HepG2 (cell line): Measurements from ENCODE around the gene KCNB1. TPM values are rescaled to one million over a fixed set of nuclear protein-coding genes. Genes with fewer than 3 reads are reported as not detected.

Source experiments
- AGO2 ChIP-seq: fragments of 200-400 bp; formaldehyde crosslinking; optimal IDR thresholded peaks from 2 replicates; pipeline ENCODE3; 2017; ENCODE audit warnings: mild to moderate bottlenecking, low read depth, low read length, moderate library complexity
- ARNT ChIP-seq: fragments of 450-650 bp; IDR thresholded peaks from 2 replicates; pipeline ENCODE4 v1.6.1; 2017
- CENPT ChIP-seq: sonication (generic); formaldehyde crosslinking; IDR thresholded peaks from 2 replicates; pipeline ENCODE4 v1.8.0; 2022; ENCODE audit warnings: low read depth, mild to moderate bottlenecking, moderate library complexity, missing genetic modification reagents
- FIP1L1 ChIP-seq: fragments of 200-400 bp; formaldehyde crosslinking; IDR thresholded peaks from 2 replicates; pipeline ENCODE4 v1.6.1; 2018; ENCODE audit warnings: low read depth, mild to moderate bottlenecking, low read length, moderate library complexity, borderline replicate concordance; ENCODE audit not compliant: insufficient read depth
- POLR2AphosphoS2 ChIP-seq: IDR thresholded peaks from 2 replicates; pipeline ENCODE4 v1.6.1; 2011; ENCODE audit warnings: low read depth, low read length, improper control_type of control experiment
- RORA ChIP-seq: sonication (generic); formaldehyde crosslinking; IDR thresholded peaks from 2 replicates; pipeline ENCODE4 v1.5.0; 2020; ENCODE audit warnings: mild to moderate bottlenecking, missing genetic modification reagents, moderate library complexity
- ZNF205 ChIP-seq: IDR thresholded peaks from 2 replicates; pipeline ENCODE4 v1.6.1; 2018; ENCODE audit warnings: missing biosample characterization, missing genetic modification reagents
- ZNF24 ChIP-seq: fragments of 450-650 bp; IDR thresholded peaks from 2 replicates; pipeline ENCODE4 v1.6.1; 2017; ENCODE audit warnings: antibody characterized with exemption, mild to moderate bottlenecking
- ZNF382 ChIP-seq: sonication (generic); formaldehyde crosslinking; IDR thresholded peaks from 2 replicates; pipeline ENCODE4 v1.5.0; 2020; ENCODE audit warnings: missing genetic modification reagents, mild to moderate bottlenecking, borderline replicate concordance
- ZNF484 ChIP-seq: sonication (generic); formaldehyde crosslinking; IDR thresholded peaks from 2 replicates; pipeline ENCODE4 v1.5.1; 2020; ENCODE audit warnings: mild to moderate bottlenecking, low read depth, missing genetic modification reagents, borderline replicate concordance
- polyA plus RNA-seq, 8 experiments: library from polyadenylated mRNA; depleted of rRNA in 3 of 8; stranded (reverse) in 7 of 8; unstranded in 1 of 8; fragments of >200 nt; fragmentation: Illumina TruSeq in 4 of 8; extraction: Trizol in 4 of 8; gene quantifications; 2 replicates each; pipeline versions ENCODE4 v1.2.1 to v1.2.3, GENCODE V29; 2011 to 2016; ENCODE audit warnings: low read depth in 4 of 8, missing spikeins in 1 of 8, mixed read lengths in 1 of 8; ENCODE audit not compliant: insufficient read depth in 1 of 8
- total RNA-seq, 5 experiments: library from RNA; depleted of rRNA; stranded (reverse); fragments of >200 nt; fragmentation: Illumina TruSeq; extraction: Trizol; gene quantifications; 2 replicates each; pipeline ENCODE4 v1.2.3, GENCODE V29; 2016; ENCODE audit warnings: low read depth in 1 of 5
- TF ChIP-seq, protein P1 (sequence below): sonication (generic); formaldehyde crosslinking; IDR thresholded peaks from 2 replicates; pipeline ENCODE4 v1.4.0; 2020; ENCODE audit warnings: missing genetic modification reagents
- TF ChIP-seq, protein P2 (sequence below): sonication (generic); formaldehyde crosslinking; IDR thresholded peaks from 2 replicates; pipeline ENCODE4 v1.5.0; 2020; ENCODE audit warnings: missing genetic modification reagents
- TF ChIP-seq, protein P3 (sequence below): sonication (generic); formaldehyde crosslinking; IDR thresholded peaks from 2 replicates; pipeline ENCODE4 v1.9.0; 2021; ENCODE audit warnings: missing genetic modification reagents, mild to moderate bottlenecking, borderline replicate concordance
- TF ChIP-seq, protein P4 (sequence below): sonication (generic); formaldehyde crosslinking; IDR thresholded peaks from 2 replicates; pipeline ENCODE4 v1.4.0; 2020; ENCODE audit warnings: low read depth, missing genetic modification reagents
- TF ChIP-seq, protein P5 (sequence below): sonication (generic); formaldehyde crosslinking; IDR thresholded peaks from 2 replicates; pipeline ENCODE4 v1.4.0; 2020; ENCODE audit warnings: missing genetic modification reagents
- TF ChIP-seq, protein P6 (sequence below): sonication (generic); formaldehyde crosslinking; IDR thresholded peaks from 2 replicates; pipeline ENCODE4 v1.4.0; 2020; ENCODE audit warnings: mild to moderate bottlenecking, missing genetic modification reagents

KCNB1 gene
- total and polyA plus RNA-seq, 2 of the 13 experiments (the other 11 are each of a cell fraction or from before 2014, with no cell fraction given) = 0.02 TPM; not detected in 1

DNA sequence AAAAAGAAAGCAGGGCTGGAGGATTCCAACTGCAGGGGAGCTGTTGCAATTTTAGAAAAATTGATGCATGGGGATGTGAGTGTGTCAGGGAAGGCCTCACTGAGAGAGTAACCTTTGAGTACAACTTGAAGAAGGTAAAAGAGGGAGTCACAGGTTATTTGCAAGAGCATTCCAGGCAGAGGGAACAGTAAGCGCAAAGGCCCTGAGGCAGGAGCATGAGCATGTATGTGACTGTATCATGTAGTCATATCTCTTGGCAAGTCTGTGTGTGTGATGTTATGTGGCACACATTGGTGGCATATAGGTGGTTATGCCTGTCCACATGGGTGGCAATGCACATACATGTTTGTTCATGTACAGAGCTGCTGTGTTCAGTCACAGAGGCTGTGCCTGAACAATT lies 133.4 kb downstream of the KCNB1 start (continued):
- TF ChIP-seq ZNF484 (CRISPR knock-in tag) = no peak
- TF ChIP-seq RORA = no peak
- no peak for TF ChIP-seq AGO2
- TF ChIP-seq, protein P1, sequence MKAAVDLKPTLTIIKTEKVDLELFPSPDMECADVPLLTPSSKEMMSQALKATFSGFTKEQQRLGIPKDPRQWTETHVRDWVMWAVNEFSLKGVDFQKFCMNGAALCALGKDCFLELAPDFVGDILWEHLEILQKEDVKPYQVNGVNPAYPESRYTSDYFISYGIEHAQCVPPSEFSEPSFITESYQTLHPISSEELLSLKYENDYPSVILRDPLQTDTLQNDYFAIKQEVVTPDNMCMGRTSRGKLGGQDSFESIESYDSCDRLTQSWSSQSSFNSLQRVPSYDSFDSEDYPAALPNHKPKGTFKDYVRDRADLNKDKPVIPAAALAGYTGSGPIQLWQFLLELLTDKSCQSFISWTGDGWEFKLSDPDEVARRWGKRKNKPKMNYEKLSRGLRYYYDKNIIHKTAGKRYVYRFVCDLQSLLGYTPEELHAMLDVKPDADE (CRISPR knock-in tag) = no peak
- TF ChIP-seq ARNT = no peak
- no peak for TF ChIP-seq ZNF24
- TF ChIP-seq, protein P2, sequence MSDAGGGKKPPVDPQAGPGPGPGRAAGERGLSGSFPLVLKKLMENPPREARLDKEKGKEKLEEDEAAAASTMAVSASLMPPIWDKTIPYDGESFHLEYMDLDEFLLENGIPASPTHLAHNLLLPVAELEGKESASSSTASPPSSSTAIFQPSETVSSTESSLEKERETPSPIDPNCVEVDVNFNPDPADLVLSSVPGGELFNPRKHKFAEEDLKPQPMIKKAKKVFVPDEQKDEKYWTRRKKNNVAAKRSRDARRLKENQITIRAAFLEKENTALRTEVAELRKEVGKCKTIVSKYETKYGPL (CRISPR knock-in tag) = no peak
- TF ChIP-seq, protein P3, sequence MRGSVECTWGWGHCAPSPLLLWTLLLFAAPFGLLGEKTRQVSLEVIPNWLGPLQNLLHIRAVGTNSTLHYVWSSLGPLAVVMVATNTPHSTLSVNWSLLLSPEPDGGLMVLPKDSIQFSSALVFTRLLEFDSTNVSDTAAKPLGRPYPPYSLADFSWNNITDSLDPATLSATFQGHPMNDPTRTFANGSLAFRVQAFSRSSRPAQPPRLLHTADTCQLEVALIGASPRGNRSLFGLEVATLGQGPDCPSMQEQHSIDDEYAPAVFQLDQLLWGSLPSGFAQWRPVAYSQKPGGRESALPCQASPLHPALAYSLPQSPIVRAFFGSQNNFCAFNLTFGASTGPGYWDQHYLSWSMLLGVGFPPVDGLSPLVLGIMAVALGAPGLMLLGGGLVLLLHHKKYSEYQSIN (CRISPR knock-in tag) = no peak
- no peak for TF ChIP-seq CENPT (CRISPR knock-in tag)
- TF ChIP-seq POLR2AphosphoS2 = no peak
- TF ChIP-seq ZNF205 = no peak
- TF ChIP-seq, protein P4, sequence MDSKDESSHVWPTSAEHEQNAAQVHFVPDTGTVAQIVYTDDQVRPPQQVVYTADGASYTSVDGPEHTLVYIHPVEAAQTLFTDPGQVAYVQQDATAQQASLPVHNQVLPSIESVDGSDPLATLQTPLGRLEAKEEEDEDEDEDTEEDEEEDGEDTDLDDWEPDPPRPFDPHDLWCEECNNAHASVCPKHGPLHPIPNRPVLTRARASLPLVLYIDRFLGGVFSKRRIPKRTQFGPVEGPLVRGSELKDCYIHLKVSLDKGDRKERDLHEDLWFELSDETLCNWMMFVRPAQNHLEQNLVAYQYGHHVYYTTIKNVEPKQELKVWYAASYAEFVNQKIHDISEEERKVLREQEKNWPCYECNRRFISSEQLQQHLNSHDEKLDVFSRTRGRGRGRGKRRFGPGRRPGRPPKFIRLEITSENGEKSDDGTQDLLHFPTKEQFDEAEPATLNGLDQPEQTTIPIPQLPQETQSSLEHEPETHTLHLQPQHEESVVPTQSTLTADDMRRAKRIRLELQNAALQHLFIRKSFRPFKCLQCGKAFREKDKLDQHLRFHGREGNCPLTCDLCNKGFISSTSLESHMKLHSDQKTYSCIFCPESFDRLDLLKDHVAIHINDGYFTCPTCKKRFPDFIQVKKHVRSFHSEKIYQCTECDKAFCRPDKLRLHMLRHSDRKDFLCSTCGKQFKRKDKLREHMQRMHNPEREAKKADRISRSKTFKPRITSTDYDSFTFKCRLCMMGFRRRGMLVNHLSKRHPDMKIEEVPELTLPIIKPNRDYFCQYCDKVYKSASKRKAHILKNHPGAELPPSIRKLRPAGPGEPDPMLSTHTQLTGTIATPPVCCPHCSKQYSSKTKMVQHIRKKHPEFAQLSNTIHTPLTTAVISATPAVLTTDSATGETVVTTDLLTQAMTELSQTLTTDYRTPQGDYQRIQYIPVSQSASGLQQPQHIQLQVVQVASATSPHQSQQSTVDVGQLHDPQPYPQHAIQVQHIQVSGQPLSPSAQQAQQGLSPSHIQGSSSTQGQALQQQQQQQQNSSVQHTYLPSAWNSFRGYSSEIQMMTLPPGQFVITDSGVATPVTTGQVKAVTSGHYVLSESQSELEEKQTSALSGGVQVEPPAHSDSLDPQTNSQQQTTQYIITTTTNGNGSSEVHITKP (CRISPR knock-in tag) = no peak
- TF ChIP-seq, protein P5, sequence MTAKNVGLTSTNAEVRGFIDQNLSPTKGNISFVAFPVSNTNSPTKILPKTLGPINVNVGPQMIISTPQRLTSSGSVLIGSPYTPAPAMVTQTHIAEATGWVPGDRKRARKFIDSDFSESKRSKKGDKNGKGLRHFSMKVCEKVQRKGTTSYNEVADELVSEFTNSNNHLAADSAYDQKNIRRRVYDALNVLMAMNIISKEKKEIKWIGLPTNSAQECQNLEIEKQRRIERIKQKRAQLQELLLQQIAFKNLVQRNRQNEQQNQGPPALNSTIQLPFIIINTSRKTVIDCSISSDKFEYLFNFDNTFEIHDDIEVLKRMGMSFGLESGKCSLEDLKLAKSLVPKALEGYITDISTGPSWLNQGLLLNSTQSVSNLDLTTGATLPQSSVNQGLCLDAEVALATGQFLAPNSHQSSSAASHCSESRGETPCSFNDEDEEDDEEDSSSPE = no peak
- TF ChIP-seq, protein P6, sequence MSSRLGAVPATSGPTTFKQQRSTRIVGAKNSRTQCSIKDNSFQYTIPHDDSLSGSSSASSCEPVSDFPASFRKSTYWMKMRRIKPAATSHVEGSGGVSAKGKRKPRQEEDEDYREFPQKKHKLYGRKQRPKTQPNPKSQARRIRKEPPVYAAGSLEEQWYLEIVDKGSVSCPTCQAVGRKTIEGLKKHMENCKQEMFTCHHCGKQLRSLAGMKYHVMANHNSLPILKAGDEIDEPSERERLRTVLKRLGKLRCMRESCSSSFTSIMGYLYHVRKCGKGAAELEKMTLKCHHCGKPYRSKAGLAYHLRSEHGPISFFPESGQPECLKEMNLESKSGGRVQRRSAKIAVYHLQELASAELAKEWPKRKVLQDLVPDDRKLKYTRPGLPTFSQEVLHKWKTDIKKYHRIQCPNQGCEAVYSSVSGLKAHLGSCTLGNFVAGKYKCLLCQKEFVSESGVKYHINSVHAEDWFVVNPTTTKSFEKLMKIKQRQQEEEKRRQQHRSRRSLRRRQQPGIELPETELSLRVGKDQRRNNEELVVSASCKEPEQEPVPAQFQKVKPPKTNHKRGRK (CRISPR knock-in tag) = no peak
- TF ChIP-seq FIP1L1 = no peak
- TF ChIP-seq ZNF382 = no peak
